Activated CD8-positive, alpha-beta memory T cell treated with anti-CD3 and anti-CD28 coated beads, Interleukin-2, amount 50 U/mL, for 1 hour (primary cell): ENCODE results near the gene XIAP.

Experiments used
- DNase-seq: peaks from one replicate; pipeline ENCODE4 v3.0.0-alpha.2; 2020; ENCODE audit errors: extremely low read depth

The XIAP gene

DNA sequence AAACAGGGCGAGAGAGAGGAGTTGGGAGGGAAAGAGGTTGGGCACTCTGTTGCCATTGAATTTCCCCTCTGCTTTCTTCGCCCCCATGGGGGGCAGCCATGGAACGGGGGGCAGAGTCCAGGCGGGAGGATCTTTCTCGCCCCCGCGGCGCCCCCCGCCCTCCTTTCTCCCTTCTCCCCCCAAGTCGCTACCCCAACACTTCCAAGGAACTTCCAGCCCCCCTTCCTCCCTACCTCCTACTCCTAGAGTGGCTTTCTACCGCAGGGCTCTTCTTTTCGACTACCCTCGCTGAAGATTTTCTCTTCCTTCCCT, 101.1 kb downstream of the XIAP start:
- no peak for DNase-seq

GRCh38 chrX:123961268-123962005, 101.6 kb downstream of the XIAP start, which contains the start of gene STAG2:
Gene STAG2, plus strand, starts transcription at chrX:123961706. Its CDS starts 60,922 bp downstream, at chrX:124022628.
- no peak for DNase-seq

DNA sequence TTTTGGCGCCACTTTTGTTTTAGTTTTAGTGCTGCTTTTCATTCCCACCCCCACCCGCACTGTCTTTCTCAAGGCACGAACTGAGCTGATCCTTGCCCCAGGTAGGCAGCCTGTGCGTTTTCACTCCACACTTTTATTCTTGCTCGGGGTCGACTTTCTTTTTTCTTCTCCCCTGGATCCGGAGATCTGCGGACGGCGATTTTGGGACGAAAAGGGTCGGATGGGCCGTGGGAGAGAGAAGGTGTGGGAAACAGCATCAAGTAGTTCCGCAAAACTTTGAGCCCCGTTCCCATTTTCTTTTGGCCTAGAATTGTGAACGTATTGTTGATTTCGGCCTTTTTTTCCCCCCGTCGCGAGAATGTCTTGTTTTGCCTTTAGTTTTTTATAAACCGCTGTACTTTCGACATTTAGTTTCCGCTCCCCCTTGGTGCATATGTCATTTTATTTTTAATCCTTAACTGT, 102.2 kb downstream of the XIAP start:
- no peak for DNase-seq

GRCh38 chrX:123962794-123963373, 103.0 kb downstream of the XIAP start:
- DNase-seq: peak; percentile 80
